ENCODE results near the gene CCBE1.

DNA sequence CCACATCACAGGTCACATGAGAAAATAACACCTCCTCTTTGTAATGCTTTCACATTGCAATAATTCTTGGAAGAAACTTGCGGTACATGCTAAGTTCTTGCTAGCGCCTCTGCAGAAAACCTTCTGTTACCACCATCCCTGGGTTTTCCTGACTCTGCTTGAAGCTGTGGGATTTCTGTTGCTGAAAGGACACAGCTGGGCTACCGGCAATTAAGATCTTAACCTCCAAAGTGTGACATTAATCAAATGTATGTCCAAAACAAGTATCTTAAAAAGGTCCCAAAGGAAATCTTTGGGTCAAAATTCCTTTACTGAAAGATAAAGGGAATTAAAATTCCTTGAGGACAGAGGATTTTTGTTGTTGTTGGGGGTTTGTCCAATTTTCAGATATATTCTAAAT, 7.5 kb downstream of the CCBE1 start:
- TF ChIP-seq, protein P1, sequence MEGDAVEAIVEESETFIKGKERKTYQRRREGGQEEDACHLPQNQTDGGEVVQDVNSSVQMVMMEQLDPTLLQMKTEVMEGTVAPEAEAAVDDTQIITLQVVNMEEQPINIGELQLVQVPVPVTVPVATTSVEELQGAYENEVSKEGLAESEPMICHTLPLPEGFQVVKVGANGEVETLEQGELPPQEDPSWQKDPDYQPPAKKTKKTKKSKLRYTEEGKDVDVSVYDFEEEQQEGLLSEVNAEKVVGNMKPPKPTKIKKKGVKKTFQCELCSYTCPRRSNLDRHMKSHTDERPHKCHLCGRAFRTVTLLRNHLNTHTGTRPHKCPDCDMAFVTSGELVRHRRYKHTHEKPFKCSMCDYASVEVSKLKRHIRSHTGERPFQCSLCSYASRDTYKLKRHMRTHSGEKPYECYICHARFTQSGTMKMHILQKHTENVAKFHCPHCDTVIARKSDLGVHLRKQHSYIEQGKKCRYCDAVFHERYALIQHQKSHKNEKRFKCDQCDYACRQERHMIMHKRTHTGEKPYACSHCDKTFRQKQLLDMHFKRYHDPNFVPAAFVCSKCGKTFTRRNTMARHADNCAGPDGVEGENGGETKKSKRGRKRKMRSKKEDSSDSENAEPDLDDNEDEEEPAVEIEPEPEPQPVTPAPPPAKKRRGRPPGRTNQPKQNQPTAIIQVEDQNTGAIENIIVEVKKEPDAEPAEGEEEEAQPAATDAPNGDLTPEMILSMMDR (conservative IDR thresholded peaks at IDR 0.05 in 1 of 2, IDR thresholded peaks at IDR 0.05 in 1 of 2; ENCODE audit: low read depth in 1 of 2, low read length in 2 of 2), result no peak
- no peak for TF ChIP-seq EZH2 (IDR thresholded peaks at IDR 0.05; ENCODE audit: low read length, missing control alignments)
